Transverse colon (tissue), 4 donors: Measurements from ENCODE around the gene NUP210. TPM values are rescaled to one million over a fixed set of nuclear protein-coding genes. Genes with fewer than 3 reads are reported as not detected.

ENCODE experiments used
- DNase-seq: peaks from one replicate; pipeline ENCODE4 v3.0.0-alpha.2; 2019
- H3K27ac ChIP-seq, 4 donors: fragments of 200-600 bp; sonication (generic); 2 replicates each; pipeline ENCODE4 v1.5.1; 2016 to 2018; ENCODE audit warnings: inconsistent platforms in 4 of 4
- H3K27me3 ChIP-seq: fragments of 200-600 bp; sonication (generic); 2 replicates; pipeline ENCODE4 v1.5.1; 2017; ENCODE audit warnings: inconsistent platforms
- H3K36me3 ChIP-seq, 4 donors: fragments of 200-600 bp; sonication (generic); 2 replicates each; pipeline ENCODE4 v1.5.1; 2017 to 2019; ENCODE audit warnings: inconsistent platforms in 4 of 4
- H3K4me1 ChIP-seq, 4 donors: fragments of 200-600 bp; sonication (generic); 2 replicates each; pipeline ENCODE4 v1.5.1; 2017 to 2020; ENCODE audit warnings: inconsistent platforms in 4 of 4
- H3K4me3 ChIP-seq, 4 donors: fragments of 200-600 bp; sonication (generic); 1 replicate in 1 of 4; 2 replicates in 3 of 4; pipeline versions ENCODE4 v1.5.1 to v1.6.1; 2017 to 2019; ENCODE audit warnings: inconsistent platforms in 4 of 4
- H3K9me3 ChIP-seq, 2 donors: fragments of 200-600 bp; sonication (generic); 2 replicates each; pipeline ENCODE4 v1.5.1; 2017 to 2019; ENCODE audit warnings: inconsistent platforms in 2 of 2
- EP300 ChIP-seq: sonication (generic); formaldehyde crosslinking; IDR thresholded peaks from one replicate; pipeline ENCODE4 v1.6.1; 2017; ENCODE audit warnings: antibody characterized with exemption, low read depth
- POLR2A ChIP-seq: fragments of 450-650 bp; IDR thresholded peaks from one replicate; pipeline ENCODE4 v1.6.1; 2016; ENCODE audit warnings: antibody characterized with exemption, mild to moderate bottlenecking, moderate library complexity
- POLR2AphosphoS5 ChIP-seq, 3 donors: sonication (generic); formaldehyde crosslinking; IDR thresholded peaks; one replicate each; pipeline ENCODE4 v1.6.1; 2016; ENCODE audit warnings: antibody characterized with exemption in 3 of 3
- WGBS, 2 donors: methylation state at CpG; one replicate each; pipeline ENCODE4 v1.1.5; 2018; ENCODE audit warnings: low coverage in 1 of 2; 5-methylcytosine and 5-hydroxymethylcytosine counted together
- in situ Hi-C, 4 donors: fragments of 200-750 bp; cut with MboI; loops; one replicate each; pipeline versions ENCODE4 v1.15.0 to v1.15.1; 2017; ENCODE audit warnings: low sequenced_read_pairs in 3 of 4, low pct_ligation_motif_present in 1 of 4, low pct_unique_long_range_greater_than_20kb in 1 of 4
- intact Hi-C: fragments of 100-400 bp; cut with DNase I; formaldehyde crosslinking; loops from one replicate; pipeline ENCODE4 v1.15.1; 2023; ENCODE audit warnings: low total_unique reads
- total RNA-seq, 4 donors: library from RNA; depleted of rRNA; stranded (reverse); fragments of >200 nt; gene quantifications; one replicate each; pipeline ENCODE4 v1.1.0, GENCODE V29; 2016
- TF ChIP-seq, protein P1 (sequence below), 5 experiments: fragments of 200-600 bp in 3 of 5; fragments of 450-650 bp in 2 of 5; sonication (generic) in 3 of 5; IDR thresholded peaks; 1 replicate in 2 of 5; 2 replicates in 3 of 5; pipeline ENCODE4 v1.5.1; 2016 to 2017; ENCODE audit warnings: antibody characterized with exemption in 5 of 5, inconsistent platforms in 3 of 5, mild to moderate bottlenecking in 2 of 5, moderate library complexity in 1 of 5

NUP210 gene
- total RNA-seq, 4 donors from 2014 or later, result 6.0 to 202 (median 14.6) TPM

DNA sequence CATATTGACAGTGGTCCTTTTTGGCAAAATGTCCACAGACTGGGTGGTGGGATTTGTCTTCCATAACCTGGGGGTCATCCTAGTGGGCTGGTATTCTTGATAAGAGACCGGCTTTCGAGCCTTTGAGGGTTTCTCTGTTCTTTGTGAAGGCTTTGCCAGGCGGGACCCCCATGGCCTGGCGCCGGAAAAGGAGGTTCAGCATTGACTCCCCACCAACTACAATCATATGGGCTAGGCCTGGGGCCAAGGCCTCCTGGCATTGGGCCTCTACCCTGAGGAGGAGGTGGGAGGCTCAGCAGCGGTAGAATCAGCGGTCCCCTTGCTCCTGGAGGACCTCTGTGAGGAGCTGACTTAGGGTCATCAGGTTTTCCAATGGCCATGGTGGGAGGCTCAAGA is 40.2 kb upstream of the NUP210 start:
- WGBS, 2 donors, result 91% methylated on average over 7 of the region's 7 CpGs; no CpG with 5 or more reads in 1 of the 2 donors
- intact Hi-C loops (no loop called here), in situ Hi-C loops (loop anchor here in 1 of 4 donors (25.0 kb wide), 1 partner anchor 373 kb away; no protein-coding TSS in a partner anchor)
- no peaks in the 10 kb centered on the region for H3K27me3 ChIP-seq
- no peak for TF ChIP-seq EP300
- TF ChIP-seq, protein P1, sequence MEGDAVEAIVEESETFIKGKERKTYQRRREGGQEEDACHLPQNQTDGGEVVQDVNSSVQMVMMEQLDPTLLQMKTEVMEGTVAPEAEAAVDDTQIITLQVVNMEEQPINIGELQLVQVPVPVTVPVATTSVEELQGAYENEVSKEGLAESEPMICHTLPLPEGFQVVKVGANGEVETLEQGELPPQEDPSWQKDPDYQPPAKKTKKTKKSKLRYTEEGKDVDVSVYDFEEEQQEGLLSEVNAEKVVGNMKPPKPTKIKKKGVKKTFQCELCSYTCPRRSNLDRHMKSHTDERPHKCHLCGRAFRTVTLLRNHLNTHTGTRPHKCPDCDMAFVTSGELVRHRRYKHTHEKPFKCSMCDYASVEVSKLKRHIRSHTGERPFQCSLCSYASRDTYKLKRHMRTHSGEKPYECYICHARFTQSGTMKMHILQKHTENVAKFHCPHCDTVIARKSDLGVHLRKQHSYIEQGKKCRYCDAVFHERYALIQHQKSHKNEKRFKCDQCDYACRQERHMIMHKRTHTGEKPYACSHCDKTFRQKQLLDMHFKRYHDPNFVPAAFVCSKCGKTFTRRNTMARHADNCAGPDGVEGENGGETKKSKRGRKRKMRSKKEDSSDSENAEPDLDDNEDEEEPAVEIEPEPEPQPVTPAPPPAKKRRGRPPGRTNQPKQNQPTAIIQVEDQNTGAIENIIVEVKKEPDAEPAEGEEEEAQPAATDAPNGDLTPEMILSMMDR (IDR thresholded peaks at IDR 0.05), result no peak
- TF ChIP-seq POLR2AphosphoS5 (IDR thresholded peaks at IDR 0.05), result no peak
- H3K36me3 ChIP-seq, result no peaks in the 10 kb centered on the region
- no peak for DNase-seq
- no peaks in the 10 kb centered on the region for H3K9me3 ChIP-seq
- no peak overlapping the region for H3K27ac ChIP-seq
- H3K4me3 ChIP-seq, result no peak overlapping the region
- no peaks in the 10 kb centered on the region for H3K4me1 ChIP-seq

DNA sequence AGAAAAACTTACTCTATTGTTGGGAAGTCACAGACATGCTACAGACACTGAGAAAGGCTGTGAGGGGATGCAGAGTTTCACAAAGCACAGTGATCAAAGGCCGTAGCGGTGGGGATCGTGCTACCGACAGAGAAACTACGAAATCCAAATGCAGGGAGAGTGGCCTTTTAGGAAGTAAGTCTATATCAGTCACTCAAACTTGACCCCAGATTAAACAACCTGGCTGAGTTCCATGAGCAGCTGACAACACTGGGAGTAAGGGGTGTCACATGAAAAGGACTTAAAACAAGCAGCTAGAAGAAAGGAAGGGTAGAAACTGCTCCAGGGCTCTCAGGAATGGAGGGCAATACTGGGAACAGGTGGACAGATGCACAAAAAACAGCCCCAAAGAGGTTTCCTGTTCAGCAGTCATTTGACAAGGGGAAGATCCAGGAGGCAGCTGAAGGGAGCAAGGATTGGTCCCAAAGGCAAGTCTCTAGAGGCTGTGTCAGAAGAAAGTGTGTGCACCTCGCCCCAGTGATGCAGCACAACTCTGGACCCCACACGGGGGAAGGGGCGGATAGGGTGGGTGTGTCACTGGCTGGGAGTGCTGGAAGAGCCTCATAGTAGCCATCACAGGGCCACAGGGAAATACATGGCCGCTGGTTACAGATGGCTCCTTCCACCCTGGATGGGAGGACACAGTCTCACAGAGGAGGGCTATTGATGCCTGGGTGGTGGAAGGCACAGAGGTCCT is 39.7 kb upstream of the NUP210 start:
- intact Hi-C loops, result loop anchor here (10.0 kb wide), 1 partner anchor 365 kb away; no protein-coding TSS in a partner anchor
- Histone ChIP-seq H3K36me3 (no peaks in the 10 kb centered on the region), H3K4me1 (no peaks in the 10 kb centered on the region), H3K9me3 (no peaks in the 10 kb centered on the region), H3K27ac (no peak overlapping the region), H3K4me3 (no peak overlapping the region), H3K27me3 (no peaks in the 10 kb centered on the region)
- in situ Hi-C loops, result loop anchor here (10.0 to 25.0 kb wide), 2 partner anchors 372 to 375 kb away; no protein-coding TSS in a partner anchor
- no peak for TF ChIP-seq EP300
- TF ChIP-seq, protein P1 (IDR thresholded peaks at IDR 0.05), result no peak
- no peak for TF ChIP-seq POLR2A
- TF ChIP-seq POLR2AphosphoS5 (IDR thresholded peaks at IDR 0.05), result no peak
- DNase-seq, result no peak
- 86 to 94% methylated on average over 5 to 9 of the region's 9 CpGs for WGBS, 2 donors

DNA sequence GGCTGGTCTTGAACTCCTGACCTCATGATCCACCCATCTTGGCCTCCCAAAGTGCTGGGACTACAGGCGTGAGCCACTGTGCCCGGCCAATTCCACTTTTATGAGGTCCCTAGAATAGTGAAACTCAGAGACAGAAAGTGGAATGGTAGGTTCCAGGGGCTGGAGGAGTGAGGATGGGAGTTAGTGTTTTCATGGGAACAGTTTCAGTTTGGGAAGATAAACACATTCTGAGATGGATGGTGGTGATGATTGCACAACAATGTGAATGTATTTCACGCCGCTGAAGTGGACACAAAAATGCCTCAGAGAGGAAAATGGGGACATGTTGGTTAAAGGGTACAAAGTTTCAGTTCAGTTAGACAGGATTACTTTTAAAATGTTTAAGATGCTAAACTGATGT is 37.5 kb upstream of the NUP210 start:
- in situ Hi-C loops, result loop anchor here (10.0 to 25.0 kb wide), 2 partner anchors 370 to 373 kb away; no protein-coding TSS in a partner anchor
- no peak overlapping the region for H3K4me3 ChIP-seq
- intact Hi-C loops, result loop anchor here (10.0 kb wide), 1 partner anchor 363 kb away; no protein-coding TSS in a partner anchor
- DNase-seq, result no peak
- H3K9me3 ChIP-seq, result no peaks in the 10 kb centered on the region
- H3K27ac ChIP-seq, result no peak overlapping the region
- TF ChIP-seq, protein P1 (IDR thresholded peaks at IDR 0.05), result no peak
- TF ChIP-seq POLR2AphosphoS5 (IDR thresholded peaks at IDR 0.05) (no peak), EP300 (no peak), POLR2A (no peak)
- WGBS, 2 donors, result 65 to 100% methylated on average over 2 to 4 of the region's 4 CpGs
- no peaks in the 10 kb centered on the region for H3K27me3 ChIP-seq
- H3K36me3 ChIP-seq, result no peaks in the 10 kb centered on the region
- peaks cover 0 to 2% (median under 1%) of the 10 kb centered on the region in 4 donors for H3K4me1 ChIP-seq

DNA sequence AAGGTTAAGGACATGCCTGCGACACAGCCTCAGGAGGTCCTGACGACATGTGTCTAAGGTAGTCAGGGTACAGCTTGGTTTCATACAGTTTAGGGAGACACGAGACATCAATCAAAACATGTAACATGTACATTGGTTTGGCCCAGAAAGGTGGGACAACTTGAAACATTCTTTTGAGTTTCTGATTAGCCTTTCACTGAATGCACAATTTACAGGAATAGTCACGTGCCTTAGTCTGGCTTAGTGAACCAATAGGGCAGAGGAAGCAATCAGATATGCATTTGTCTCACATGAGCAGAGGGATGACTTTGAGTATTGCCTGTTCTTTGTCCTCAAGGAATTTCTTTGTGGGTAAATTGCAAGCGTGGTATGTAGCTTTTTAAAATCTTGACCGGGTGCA is 35.5 kb upstream of the NUP210 start:
- intact Hi-C loops, result loop anchor here (10.0 kb wide), 1 partner anchor 361 kb away; no protein-coding TSS in a partner anchor
- Histone ChIP-seq H3K9me3 (no peaks in the 10 kb centered on the region), H3K36me3 (no peaks in the 10 kb centered on the region), H3K4me3 (no peak overlapping the region), H3K4me1 (peaks cover 0 to 12% (median 9%) of the 10 kb centered on the region in 4 donors), H3K27ac (no peak overlapping the region), H3K27me3 (no peaks in the 10 kb centered on the region)
- 33 to 79% methylated on average over 1 to 6 of the region's 6 CpGs for WGBS, 2 donors
- no peak for DNase-seq
- in situ Hi-C loops, result loop anchor here (10.0 to 25.0 kb wide), 2 partner anchors 368 to 371 kb away; no protein-coding TSS in a partner anchor
- TF ChIP-seq POLR2A (no peak), POLR2AphosphoS5 (IDR thresholded peaks at IDR 0.05) (no peak), EP300 (no peak)
- TF ChIP-seq, protein P1 (IDR thresholded peaks at IDR 0.05), result no peak
